NAMALWA (cell line): Measurements from ENCODE around the gene SUV39H1.

Source experiments
- DNase-seq: peaks from one replicate; pipeline ENCODE4 v3.0.0-alpha.2; 2015; ENCODE audit warnings: low spot score

SUV39H1 gene

DNA sequence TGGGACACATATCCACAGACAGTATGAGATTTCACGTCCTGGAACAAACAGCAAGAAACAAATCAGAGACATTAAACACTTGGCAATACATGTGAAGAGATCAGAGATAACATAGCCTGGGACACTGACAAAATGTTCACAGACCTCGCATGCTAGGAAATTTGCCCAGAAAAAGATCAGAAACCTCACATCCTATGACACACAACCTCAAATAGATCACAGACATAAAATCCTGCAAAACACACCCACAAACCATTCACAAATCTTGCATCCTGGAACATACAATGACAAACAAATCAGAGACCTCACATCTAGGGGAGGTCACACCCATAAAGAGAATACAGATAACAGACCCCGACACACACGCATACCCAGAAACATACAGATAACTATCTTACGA lies 18.0 kb downstream of the SUV39H1 start:
- no peak for DNase-seq

DNA sequence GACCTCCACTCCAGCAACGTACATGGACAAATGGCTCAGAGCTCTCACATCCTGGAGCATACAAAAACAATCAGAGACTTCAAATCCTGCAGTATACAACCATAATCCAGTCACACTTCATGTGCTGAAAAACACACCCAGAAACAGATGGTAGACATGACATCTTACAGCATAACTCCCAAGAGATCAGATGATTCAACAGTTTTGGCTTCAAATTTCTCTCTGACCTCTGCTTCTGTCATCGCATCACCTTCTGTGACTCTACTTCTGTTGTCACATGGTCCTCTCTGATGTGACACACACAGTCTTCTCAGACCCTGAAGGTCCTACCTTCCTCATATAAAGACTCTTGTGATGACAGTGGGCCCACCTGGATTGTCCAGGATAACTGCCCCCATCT lies 18.5 kb downstream of the SUV39H1 start:
- no peak for DNase-seq

DNA sequence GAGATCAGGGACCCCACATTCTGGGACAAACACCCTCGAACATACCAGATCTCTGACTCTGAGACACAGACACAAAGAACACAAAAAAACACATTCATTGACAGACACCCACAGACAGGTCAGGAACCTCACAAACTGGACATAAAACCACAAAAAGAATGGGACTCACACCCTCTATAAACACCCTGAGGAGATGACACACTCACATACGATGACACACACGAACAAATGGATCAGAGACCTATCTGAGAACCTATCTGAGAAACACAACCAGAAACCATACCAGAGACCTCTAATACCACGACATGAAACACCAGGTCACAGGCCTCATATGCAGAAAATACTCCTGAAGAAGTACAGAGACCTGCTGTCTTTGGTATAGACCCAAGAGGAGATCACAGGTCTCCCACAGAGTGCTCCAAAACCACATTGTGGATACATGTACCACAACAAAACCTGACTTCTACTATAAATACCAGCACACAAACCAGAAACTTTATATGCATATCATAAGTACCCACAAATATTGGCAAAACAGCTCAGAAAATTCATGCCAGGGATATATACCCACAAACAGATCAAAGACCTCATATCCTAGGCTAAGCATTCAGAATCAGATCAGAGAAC lies 19.5 kb downstream of the SUV39H1 start:
- DNase-seq = no peak

GRCh38 chrX:48719958-48720357 lies 23.4 kb downstream of the SUV39H1 start:
- no peak for DNase-seq

DNA sequence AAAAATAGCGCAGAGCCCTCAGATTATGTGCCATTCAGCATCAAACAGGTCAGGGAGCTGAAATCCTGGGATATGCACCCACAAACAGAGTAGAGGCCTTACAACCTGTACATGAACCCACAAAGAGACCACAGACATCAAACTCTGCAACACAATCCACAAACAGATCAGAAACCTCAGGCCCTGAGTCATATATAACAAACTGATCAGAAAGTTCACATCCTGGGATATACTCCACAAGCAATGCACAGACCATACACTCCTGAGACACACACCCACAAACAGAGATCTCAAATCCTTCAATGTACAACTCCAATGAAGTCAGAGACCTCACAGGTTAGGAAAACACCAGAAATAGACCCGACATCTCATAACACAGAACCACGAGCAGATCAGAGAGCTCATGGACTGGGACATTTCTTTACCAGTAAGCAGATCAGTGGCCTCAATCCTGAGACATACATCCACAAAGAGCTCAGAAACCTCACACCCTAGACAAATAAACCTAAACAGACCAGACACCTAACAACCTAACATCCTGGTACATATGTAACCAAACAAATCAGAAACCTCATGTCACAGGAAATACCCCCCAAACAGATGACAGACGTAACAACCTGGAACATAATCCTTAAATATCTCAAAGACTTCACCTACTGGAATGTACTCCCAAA lies 24.2 kb downstream of the SUV39H1 start:
- no peak for DNase-seq

DNA sequence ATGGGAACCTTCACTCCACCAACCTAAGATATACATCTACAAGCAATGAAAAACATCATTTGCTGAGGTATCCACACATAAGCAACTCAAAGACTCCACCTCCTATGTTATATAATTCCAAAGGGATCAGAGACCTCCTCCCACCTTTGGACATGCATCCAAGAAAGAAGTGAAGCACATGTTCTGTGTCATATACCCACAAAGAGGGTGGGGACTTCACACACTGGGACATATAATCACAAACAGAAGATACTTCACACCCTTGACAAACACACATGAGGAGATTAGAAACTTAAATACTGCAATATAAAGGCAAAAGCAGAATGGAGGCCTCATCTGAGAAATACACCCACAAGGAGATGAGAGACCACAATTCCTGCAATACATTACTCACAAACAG lies 25.4 kb downstream of the SUV39H1 start:
- DNase-seq = no peak

DNA sequence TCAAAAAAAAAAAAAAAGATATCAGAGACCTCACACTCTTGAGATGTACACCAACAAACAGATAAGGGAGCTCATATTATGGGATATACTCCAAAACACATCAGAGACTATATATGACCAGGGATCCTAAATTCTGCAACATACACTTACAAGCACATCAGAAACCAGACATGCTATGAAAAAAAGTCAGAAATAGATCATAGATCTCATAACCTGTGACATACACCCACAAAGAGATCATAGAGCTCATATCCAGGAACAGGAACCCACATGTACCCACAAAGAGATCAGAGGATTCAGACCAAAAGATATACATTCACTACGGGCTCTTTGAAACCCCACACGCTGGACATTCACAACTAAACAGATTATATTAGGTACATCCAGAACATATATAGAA lies 30.1 kb downstream of the SUV39H1 start:
- no peak for DNase-seq

DNA sequence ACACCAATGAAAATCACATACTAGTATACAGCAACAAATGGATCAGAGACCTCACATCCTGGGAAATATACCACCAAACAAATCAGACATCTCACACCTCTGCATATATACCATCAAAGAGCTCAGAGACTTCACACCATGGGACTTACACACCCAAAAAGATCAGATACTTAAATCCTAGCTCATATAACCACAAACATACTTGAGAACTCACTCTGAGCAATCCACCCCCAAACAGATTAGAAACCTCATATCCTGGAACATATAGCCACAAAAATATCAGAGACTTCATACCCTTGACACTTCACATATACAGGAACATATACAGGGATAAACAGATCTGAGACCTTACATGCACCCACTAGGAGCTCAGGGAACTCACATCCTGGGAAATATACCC lies 32.1 kb downstream of the SUV39H1 start:
- no peak for DNase-seq

- DNase-seq = peak; percentile 3
Observed at GRCh38 chrX:48736303-48736702, 39.8 kb downstream of the SUV39H1 start.

- no peak for DNase-seq
Observed at GRCh38 chrX:48736878-48737212, 40.3 kb downstream of the SUV39H1 start.

DNA sequence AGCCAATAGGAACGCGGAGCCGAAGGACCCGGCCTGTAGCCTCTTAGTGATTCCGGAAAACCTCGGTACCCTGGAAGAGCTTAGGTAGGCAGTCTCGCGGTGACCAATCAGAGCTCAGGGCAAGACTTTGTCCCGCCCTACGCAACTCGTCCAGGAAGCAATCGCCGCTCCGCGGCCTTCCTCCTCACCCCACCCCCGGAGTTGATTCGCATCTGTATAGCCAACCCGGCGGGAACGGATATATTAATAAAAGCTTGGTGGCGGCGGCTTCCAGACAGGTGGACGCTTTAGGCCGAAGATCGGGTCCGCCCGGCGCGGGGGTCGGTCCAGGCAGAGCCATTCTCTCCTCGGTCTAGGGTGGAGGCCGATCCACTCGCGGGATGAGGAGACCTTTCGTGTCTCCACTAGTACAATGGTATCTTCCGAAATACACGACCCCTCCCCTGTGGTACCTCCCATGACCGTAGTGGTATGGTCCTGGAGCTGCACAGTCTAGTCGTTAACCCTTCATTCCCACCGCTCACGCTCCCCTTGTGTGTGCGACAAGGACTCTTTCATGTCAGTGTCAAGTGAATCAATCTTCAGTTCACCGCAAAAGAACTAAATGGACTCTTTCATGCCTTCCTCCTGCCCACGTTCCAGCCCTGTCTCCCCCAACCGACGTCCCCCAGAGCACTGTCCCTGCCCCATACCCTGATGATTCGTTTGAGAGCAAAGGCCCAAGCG lies 40.8 kb downstream of the SUV39H1 start:
- DNase-seq = peak; percentile 96

- DNase-seq = no peak
Observed at GRCh38 chrX:48737940-48738339, 41.4 kb downstream of the SUV39H1 start.

GRCh38 chrX:48741834-48742233 lies 45.3 kb downstream of the SUV39H1 start:
- no peak for DNase-seq

DNA sequence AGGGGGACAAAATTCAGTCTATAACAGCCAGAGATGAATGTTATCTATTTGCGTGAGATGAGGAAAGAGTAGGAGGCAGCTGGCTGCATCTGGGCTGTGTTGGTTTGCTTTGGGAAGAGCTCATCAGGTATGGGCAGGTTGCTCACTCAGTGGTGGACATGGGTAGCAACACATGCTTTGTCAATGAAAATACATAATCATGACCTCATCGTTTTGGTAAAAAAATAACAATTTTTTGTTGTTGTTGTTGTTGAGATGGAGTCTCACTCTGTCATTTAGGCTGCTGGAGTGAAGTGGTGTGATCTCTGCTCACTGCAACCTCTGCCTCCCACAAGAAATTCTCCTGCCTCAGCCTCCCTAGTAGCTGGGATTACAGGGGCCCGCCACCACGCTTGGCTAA lies 48.7 kb downstream of the SUV39H1 start:
- no peak for DNase-seq

DNA sequence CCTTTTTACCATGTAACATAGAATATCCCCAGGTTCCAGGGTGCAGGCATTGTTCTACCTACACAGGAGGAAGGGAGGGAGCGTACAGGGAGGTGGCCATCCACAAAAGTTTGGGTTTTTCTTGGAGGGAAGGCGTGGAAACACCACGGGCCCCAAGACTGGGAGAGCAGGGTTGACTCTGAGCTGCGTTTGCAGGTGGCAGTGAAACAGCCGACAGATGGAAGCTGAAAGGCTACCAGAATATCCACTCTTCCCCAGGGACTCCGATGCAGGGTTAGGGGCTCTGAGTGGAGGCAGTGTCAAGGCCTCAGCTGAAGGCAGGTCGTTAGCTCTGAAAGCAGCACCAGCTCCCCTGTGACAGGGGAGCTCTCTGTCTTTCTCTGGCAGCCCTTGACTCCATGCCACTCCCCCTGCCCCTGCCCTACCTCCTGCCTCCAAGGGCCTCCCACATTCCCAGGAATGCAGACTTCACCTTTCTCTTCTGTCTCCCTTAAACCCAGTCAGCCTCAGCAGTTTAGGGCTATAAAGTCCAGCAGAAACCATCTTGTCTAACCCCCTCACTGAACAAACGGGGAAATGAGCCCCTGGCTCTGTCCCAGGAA lies 51.0 kb downstream of the SUV39H1 start:
- DNase-seq = no peak

GRCh38 chrX:48749182-48749581 lies 52.6 kb downstream of the SUV39H1 start:
- no peak for DNase-seq

DNA sequence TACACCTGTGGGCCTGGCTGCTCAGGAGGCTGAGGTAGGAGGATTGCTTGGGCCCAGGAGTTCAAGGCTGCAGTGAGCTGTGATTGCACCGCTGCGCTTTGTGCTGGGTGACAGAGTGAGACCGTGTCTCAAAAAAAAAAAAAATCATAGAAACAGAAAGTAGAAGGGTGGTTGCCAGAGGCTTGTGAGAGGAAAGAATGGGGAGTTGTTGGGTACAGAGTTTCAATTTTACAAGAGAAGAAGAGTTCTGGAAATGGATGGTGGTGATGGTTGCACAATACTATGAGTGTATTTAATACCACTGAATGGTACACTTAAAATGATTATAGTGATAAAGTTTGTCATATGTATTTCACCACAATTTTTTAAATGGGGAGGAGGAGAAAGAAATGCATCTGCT lies 54.8 kb downstream of the SUV39H1 start:
- DNase-seq = no peak

DNA sequence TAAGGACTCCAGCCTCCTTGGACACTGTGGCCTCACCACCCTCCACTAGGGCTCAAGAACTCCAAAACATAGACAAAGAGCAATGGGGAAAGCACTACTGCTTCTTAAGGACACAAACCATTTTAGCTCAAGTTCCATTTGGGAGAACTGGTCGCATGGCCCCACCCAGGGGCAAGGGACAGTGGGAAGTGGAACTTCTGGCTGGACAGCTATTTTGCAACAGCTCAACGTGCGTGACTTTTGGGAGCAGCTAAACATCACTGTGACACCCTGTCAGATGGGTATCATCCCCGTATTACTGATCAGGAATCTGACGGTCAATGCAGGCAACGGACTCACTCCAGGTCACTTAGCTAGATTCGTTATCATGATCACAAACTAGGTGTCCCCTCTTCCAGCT lies 56.0 kb downstream of the SUV39H1 start:
- no peak for DNase-seq

DNA sequence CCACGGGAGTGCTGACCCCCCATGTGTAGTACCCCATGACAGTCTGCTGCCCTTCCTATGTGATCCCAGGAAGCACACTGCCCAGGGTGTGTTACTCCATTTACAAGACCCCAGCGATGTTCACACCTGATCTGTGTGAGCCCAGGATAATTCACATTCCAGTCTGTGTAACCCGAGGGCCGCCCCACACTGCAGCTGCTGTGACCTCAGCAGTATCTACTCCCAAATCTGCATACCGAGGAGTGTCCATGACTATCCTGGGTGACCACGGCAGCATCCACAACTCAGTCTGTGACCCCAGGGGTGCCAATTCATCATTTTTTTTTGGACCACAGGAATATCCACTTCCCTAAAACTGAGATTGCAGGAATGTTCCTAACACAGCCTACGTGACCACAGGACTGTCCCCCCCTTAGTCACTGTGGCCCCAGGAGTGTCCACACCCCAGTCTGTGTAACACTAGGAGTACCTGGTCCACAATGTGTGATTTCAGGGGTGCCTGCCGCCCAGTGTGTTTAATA lies 57.2 kb downstream of the SUV39H1 start:
- DNase-seq = no peak

DNA sequence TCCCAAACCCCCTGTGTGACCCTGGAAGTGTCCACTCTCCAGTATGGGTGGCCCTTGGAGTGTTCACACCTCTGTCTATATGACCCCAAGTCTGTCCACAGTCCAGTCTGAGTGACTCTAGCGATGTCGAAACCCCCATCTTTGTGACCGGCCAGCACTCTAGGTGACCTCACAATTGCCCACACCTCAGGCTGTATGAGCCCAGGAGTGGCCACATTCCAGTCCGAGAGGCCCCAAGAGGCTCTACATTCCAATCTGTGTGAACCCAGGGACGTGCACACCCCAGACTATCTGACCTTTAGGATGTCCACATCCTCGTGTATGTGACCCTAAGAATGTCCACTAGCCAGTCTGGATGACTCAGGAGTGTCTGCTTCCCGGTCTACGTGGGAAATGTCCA lies 57.7 kb downstream of the SUV39H1 start:
- DNase-seq = no peak
